Caco-2 (cell line): Measurements from ENCODE around the gene HNRNPH2. TPM values are rescaled to one million over a fixed set of nuclear protein-coding genes. Genes with fewer than 3 reads are reported as not detected.

ENCODE experiments used
- BruUV-seq: library from RNA; stranded (reverse); fragments of 400-500 nt; replicated peaks from 2 replicates; lab custom pipeline; 2021; lab: Mats Ljungman, UMichigan
- CTCF ChIA-PET: fragments of 300-600 bp; sonication (Branson Sonifier 250); formaldehyde crosslinking; loops from one replicate; lab custom pipeline; 2022; ENCODE audit warnings: antibody characterized with exemption; lab: Charles Lee
- POLR2A ChIA-PET: fragments of 300-600 bp; sonication (Branson Sonifier 250); formaldehyde crosslinking; loops from one replicate; lab custom pipeline; 2022; ENCODE audit warnings: antibody characterized with exemption; lab: Charles Lee
- DNase-seq, 2 experiments: peaks; one replicate each; pipeline versions ENCODE4 v3.0.0 to v3.0.0-alpha.2; 2020 to 2022
- H3K27me3 ChIP-seq: replicated peaks from 2 replicates; pipeline ENCODE4 v1.6.0; 2011; ENCODE audit warnings: low read length; ENCODE audit not compliant: control insufficient read depth, insufficient read depth
- H3K36me3 ChIP-seq: 2 replicates; pipeline ENCODE4 v1.5.1; 2011; ENCODE audit warnings: low read length; ENCODE audit not compliant: control insufficient read depth, insufficient read depth
- H3K4me1 ChIP-seq: fragments of 250-450 bp; sonication (Bioruptor Pico); 2 replicates; pipeline ENCODE4 v1.5.1; 2020; ENCODE audit warnings: mild to moderate bottlenecking
- H3K4me3 ChIP-seq: 2 replicates; pipeline ENCODE4 v1.5.1; 2011; ENCODE audit warnings: low read depth, mild to moderate bottlenecking, control low read depth, low read length
- H3K9me3 ChIP-seq: fragments of 250-450 bp; sonication (Bioruptor Pico); 2 replicates; pipeline ENCODE4 v1.5.1; 2020; ENCODE audit warnings: mild to moderate bottlenecking, moderate library complexity
- H3K27ac Mint-ChIP-seq: one replicate; pipeline ENCODE4 v1.8.0; 2022; ENCODE audit warnings: mixed read lengths; ENCODE audit not compliant: unreplicated experiment
- H3K27me3 Mint-ChIP-seq: one replicate; pipeline ENCODE4 v1.8.0; 2022; ENCODE audit warnings: mixed read lengths; ENCODE audit not compliant: insufficient read depth, unreplicated experiment
- H3K36me3 Mint-ChIP-seq: one replicate; pipeline ENCODE4 v1.8.0; 2022; ENCODE audit warnings: mild to moderate bottlenecking, mixed read lengths; ENCODE audit not compliant: insufficient read depth, unreplicated experiment
- H3K4me1 Mint-ChIP-seq: one replicate; pipeline ENCODE4 v1.8.0; 2022; ENCODE audit warnings: low read depth, mixed read lengths; ENCODE audit not compliant: unreplicated experiment
- H3K4me3 Mint-ChIP-seq: one replicate; pipeline ENCODE4 v1.8.0; 2022; ENCODE audit warnings: mild to moderate bottlenecking, moderate library complexity, mixed read lengths; ENCODE audit not compliant: unreplicated experiment
- H3K9me3 Mint-ChIP-seq: one replicate; pipeline ENCODE4 v1.8.0; 2022; ENCODE audit warnings: mixed read lengths; ENCODE audit not compliant: unreplicated experiment
- intact Hi-C: fragments of 100-400 bp; cut with micrococcal nuclease; formaldehyde crosslinking; loops from one replicate; pipeline ENCODE4 v1.10.0; 2022; ENCODE audit not compliant: unreplicated experiment
- total RNA-seq: library from RNA; stranded (reverse); gene quantifications from 2 replicates; pipeline ENCODE4 v1.2.3, GENCODE V29; 2022
- TF ChIP-seq, protein P1 (sequence below), 2 experiments: fragments of 200-600 bp in 1 of 2; IDR thresholded peaks; 1 replicate in 1 of 2; 2 replicates in 1 of 2; pipeline versions ENCODE4 v1.5.1 to v1.8.0; 2011 to 2022; ENCODE audit warnings: antibody characterized with exemption in 1 of 2, control low read depth in 1 of 2, inconsistent platforms in 1 of 2, low read depth in 1 of 2, low read length in 1 of 2, mild to moderate bottlenecking in 1 of 2, moderate library complexity in 1 of 2; ENCODE audit not compliant: insufficient read depth in 1 of 2, severe bottlenecking in 1 of 2, unreplicated experiment in 1 of 2

Gene HNRNPH2
- total RNA-seq, 1 experiment from 2014 or later = 46.1 TPM

DNA sequence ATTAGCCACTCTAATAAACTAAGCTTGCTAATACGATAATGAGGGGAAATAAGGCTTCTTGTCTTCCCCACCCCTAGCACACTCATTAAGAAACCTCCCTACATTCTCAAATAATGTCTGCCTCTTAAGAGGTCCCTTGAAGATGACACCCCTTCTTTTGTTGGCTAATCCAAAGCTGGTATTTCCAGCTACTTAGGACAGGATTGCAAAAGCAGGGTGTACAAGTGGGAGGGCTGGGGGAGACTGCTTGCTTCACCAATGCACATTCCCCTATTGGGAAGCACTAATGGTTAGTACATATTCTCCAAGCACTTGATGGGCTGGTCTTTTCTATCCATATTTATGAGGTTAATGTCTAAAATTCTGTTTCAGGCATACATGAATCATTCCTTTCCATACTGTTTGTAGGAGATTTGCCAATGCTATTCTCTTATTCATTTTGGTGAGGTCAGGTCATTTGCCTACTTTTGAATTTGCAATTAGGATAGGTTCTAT is 42.7 kb upstream of the HNRNPH2 start:
- intact Hi-C loops = no loop called here
- Histone ChIP-seq H3K4me1 (no peaks in the 10 kb centered on the region), H3K27me3 (no peaks in the 10 kb centered on the region; the same call in 1 of the 2 replicates), H3K4me3 (no peak overlapping the region), H3K36me3 (no peaks in the 10 kb centered on the region), H3K9me3 (no peaks in the 10 kb centered on the region)
- no peak overlapping the region for H3K27ac Mint-ChIP-seq
- ChIA-PET CTCF (no interaction called here), POLR2A (no interaction called here)
- TF ChIP-seq, protein P1, sequence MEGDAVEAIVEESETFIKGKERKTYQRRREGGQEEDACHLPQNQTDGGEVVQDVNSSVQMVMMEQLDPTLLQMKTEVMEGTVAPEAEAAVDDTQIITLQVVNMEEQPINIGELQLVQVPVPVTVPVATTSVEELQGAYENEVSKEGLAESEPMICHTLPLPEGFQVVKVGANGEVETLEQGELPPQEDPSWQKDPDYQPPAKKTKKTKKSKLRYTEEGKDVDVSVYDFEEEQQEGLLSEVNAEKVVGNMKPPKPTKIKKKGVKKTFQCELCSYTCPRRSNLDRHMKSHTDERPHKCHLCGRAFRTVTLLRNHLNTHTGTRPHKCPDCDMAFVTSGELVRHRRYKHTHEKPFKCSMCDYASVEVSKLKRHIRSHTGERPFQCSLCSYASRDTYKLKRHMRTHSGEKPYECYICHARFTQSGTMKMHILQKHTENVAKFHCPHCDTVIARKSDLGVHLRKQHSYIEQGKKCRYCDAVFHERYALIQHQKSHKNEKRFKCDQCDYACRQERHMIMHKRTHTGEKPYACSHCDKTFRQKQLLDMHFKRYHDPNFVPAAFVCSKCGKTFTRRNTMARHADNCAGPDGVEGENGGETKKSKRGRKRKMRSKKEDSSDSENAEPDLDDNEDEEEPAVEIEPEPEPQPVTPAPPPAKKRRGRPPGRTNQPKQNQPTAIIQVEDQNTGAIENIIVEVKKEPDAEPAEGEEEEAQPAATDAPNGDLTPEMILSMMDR (IDR thresholded peaks at IDR 0.05; ENCODE audit: insufficient read depth in 1 of 2, low read depth in 1 of 2, low read length in 1 of 2, severe bottlenecking in 1 of 2, unreplicated experiment in 1 of 2) = no peak
- DNase-seq = no peak
- BruUV-seq = no TSS peak
- H3K4me3 Mint-ChIP-seq = no peak overlapping the region
- H3K27me3 Mint-ChIP-seq = peaks cover 3% of the 10 kb centered on the region
- no peaks in the 10 kb centered on the region for H3K36me3 Mint-ChIP-seq
- H3K9me3 Mint-ChIP-seq = no peaks in the 10 kb centered on the region
- no peaks in the 10 kb centered on the region for H3K4me1 Mint-ChIP-seq

DNA sequence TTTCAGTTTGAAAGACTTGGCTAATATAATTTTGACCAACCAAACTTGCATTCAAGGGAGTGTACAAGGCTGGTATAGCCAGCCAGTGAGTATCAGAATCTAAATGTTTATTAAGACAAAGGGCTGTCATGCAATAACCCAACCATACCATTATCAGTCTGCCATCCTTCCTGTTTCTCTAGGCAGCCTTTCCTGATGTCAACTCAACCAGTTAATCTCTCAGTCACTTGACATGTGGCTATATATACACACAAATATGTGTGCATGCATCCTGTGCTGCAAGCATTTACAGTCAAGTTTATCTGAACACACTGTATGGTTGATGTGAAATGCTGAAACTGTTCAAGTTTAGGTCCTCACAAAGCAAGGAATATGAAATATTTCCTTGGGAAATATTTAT is 39.2 kb upstream of the HNRNPH2 start:
- POLR2A ChIA-PET = interaction anchor here (1.0 kb wide), 1 partner anchor 39 kb away, joined by 3 read pairs; the partner anchor contains the start of gene GLA
- Mint-ChIP-seq H3K9me3 (no peaks in the 10 kb centered on the region), H3K4me1 (no peaks in the 10 kb centered on the region), H3K27me3 (peaks cover 3% of the 10 kb centered on the region), H3K27ac (no peak overlapping the region), H3K4me3 (no peak overlapping the region), H3K36me3 (no peaks in the 10 kb centered on the region)
- TF ChIP-seq, protein P1 (IDR thresholded peaks at IDR 0.05; ENCODE audit: insufficient read depth in 1 of 2, low read depth in 1 of 2, low read length in 1 of 2, severe bottlenecking in 1 of 2, unreplicated experiment in 1 of 2) = no peak
- Histone ChIP-seq H3K36me3 (no peaks in the 10 kb centered on the region), H3K9me3 (no peaks in the 10 kb centered on the region), H3K4me1 (no peaks in the 10 kb centered on the region), H3K27me3 (no peaks in the 10 kb centered on the region; the same call in 1 of the 2 replicates), H3K4me3 (no peak overlapping the region)
- intact Hi-C loops = no loop called here
- BruUV-seq = no TSS peak
- CTCF ChIA-PET = no interaction called here
- no peak for DNase-seq

DNA sequence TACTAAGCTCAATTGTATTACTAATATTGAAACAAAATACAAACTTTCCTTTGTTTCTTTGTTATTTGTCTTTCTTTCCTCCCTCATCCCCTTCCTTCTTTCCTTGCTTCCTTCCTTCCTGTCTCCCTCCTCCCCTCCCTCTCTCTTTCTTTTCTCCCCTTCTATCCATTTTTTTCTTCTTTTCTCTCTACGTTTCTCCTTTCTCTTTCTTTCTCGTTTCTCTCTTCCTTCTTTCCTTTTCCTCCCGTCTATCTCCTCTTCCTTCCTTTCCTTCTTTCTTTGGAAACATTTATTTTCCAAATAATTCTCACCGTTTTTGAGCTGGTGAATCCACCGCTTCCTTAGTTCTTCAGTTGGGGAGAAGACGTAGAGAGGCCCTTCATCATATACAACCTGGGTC is 38.3 kb upstream of the HNRNPH2 start:
- Histone ChIP-seq H3K4me1 (no peaks in the 10 kb centered on the region), H3K36me3 (no peaks in the 10 kb centered on the region), H3K9me3 (no peaks in the 10 kb centered on the region), H3K4me3 (no peak overlapping the region), H3K27me3 (no peaks in the 10 kb centered on the region; the same call in 1 of the 2 replicates)
- no peaks in the 10 kb centered on the region for H3K9me3 Mint-ChIP-seq
- peaks cover 5% of the 10 kb centered on the region for H3K27me3 Mint-ChIP-seq
- intact Hi-C loops = no loop called here
- no TSS peak for BruUV-seq
- no peaks in the 10 kb centered on the region for H3K4me1 Mint-ChIP-seq
- ChIA-PET POLR2A (no interaction called here), CTCF (no interaction called here)
- no peak overlapping the region for H3K27ac Mint-ChIP-seq
- TF ChIP-seq, protein P1 (IDR thresholded peaks at IDR 0.05; ENCODE audit: insufficient read depth in 1 of 2, low read depth in 1 of 2, low read length in 1 of 2, severe bottlenecking in 1 of 2, unreplicated experiment in 1 of 2) = no peak
- no peaks in the 10 kb centered on the region for H3K36me3 Mint-ChIP-seq
- DNase-seq = no peak
- H3K4me3 Mint-ChIP-seq = no peak overlapping the region
